GM19397 (cell line): Measurements from ENCODE around the gene MAFB.

Experiments
- ATAC-seq: cut with Tn5 transposase; IDR thresholded peaks from one replicate; pipeline ENCODE4 v1.9.1; 2021; ENCODE audit warnings: mild to moderate bottlenecking, moderate library complexity; ENCODE audit not compliant: unreplicated experiment

MAFB gene

DNA sequence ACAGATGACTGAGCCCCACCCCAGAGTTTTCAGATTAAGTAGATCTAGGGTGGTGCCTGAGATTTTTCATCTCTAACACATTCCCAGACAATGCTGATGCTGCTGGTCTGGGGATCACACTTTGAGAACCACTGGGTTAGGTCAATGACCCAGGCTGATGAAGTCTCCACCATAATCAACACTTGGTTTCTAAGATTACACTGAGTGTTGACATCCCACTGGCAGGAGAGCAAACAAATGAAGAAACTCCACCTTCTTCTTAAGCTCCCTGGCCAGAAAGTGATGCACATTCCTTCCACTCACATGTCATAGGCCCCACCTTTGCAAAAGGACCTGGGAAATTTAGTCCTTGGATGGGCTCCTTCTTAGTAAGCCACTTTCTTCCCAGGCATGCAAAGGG, 53.1 kb downstream of the MAFB start:
- no peak for ATAC-seq
